ENCODE data around the gene PITX1. TPM values are rescaled to one million over a fixed set of nuclear protein-coding genes. Genes with fewer than 3 reads are reported as not detected.

The PITX1 gene
- total RNA-seq, 4 donors from 2014 or later: 0.13 to 0.44 TPM; not detected in 2

DNA sequence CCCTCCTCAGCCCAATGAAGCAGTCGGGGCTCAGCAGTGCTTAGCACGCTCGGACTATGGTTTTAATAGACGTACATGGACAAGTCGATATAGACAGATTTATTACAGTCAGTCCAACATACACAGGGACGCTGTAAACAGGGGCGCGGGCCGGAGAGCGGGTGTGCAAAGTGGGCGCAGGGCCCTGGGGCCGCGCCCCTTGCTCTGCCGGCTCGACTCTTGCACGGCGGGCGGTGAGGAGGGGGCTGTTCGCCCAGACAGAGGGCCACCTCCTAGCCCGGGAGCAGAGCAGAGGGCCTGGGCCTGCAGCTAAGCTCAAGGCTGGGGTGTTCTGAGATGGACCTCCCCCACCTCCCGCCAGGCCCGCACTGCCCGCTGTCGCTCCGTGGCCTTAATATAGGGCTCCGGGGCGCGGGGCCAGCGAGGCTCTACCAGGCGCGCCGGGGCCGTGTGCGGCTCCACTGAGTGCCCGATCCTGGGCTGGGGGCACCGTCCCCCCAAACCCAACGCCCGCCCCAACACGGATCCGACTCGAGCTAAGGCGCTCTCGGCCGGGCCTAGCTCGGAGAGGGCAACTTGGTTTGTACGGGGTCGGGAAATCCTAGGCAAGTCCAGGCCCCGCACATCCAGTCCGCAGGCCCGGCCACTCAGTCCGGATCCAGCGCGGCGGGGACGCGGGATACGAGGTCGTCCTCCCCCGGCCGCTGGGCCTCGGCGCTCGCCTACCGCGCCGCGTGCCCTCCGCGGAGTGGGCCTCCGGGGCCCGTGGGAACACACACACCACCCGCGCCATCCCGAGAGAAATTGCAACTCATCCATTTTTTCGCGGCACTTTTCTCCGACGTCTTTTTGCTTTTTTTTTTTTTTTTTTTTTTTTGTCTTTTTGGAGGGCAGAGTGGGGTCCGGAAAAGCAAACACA lies 6.1 kb downstream of the PITX1 start:
- intact Hi-C loops (cut with DNase I): no loop called here
- H3K27ac ChIP-seq: no peak overlapping the region
- 8 to 13% methylated on average over 32 to 73 of the region's 79 CpGs for WGBS, 2 donors
- peaks cover 20 to 31% of the 10 kb centered on the region in 2 donors for H3K4me1 ChIP-seq
- TF ChIP-seq, protein P1, sequence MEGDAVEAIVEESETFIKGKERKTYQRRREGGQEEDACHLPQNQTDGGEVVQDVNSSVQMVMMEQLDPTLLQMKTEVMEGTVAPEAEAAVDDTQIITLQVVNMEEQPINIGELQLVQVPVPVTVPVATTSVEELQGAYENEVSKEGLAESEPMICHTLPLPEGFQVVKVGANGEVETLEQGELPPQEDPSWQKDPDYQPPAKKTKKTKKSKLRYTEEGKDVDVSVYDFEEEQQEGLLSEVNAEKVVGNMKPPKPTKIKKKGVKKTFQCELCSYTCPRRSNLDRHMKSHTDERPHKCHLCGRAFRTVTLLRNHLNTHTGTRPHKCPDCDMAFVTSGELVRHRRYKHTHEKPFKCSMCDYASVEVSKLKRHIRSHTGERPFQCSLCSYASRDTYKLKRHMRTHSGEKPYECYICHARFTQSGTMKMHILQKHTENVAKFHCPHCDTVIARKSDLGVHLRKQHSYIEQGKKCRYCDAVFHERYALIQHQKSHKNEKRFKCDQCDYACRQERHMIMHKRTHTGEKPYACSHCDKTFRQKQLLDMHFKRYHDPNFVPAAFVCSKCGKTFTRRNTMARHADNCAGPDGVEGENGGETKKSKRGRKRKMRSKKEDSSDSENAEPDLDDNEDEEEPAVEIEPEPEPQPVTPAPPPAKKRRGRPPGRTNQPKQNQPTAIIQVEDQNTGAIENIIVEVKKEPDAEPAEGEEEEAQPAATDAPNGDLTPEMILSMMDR (IDR thresholded peaks at IDR 0.05): no peak
- TF ChIP-seq POLR2A (IDR thresholded peaks at IDR 0.05): no peak
- no peak for DNase-seq
- peaks cover 59% of the 10 kb centered on the region for H3K27me3 ChIP-seq
- no peak overlapping the region for H3K4me3 ChIP-seq (replicated peaks in 1 of 3)
- H3K9me3 ChIP-seq: no peaks in the 10 kb centered on the region
- H3K36me3 ChIP-seq: no peaks in the 10 kb centered on the region

- TF ChIP-seq, protein P1 (IDR thresholded peaks at IDR 0.05): no peak
- TF ChIP-seq POLR2A (IDR thresholded peaks at IDR 0.05): no peak
- H3K4me1 ChIP-seq: peaks cover 14 to 28% of the 10 kb centered on the region in 2 donors
- no peak overlapping the region for H3K27ac ChIP-seq
- no peaks in the 10 kb centered on the region for H3K9me3 ChIP-seq
- DNase-seq: no peak
- no peaks in the 10 kb centered on the region for H3K36me3 ChIP-seq
- no peak overlapping the region for H3K4me3 ChIP-seq (replicated peaks in 1 of 3)
- intact Hi-C loops (cut with DNase I): no loop called here
- H3K27me3 ChIP-seq: peaks cover 53% of the 10 kb centered on the region
- WGBS, 2 donors: 26 to 27% methylated on average over 18 to 25 of the region's 29 CpGs
Measured at GRCh38 chr5:135027266-135027696, 6.7 kb downstream of the PITX1 start.

GRCh38 chr5:135026645-135027265 lies 7.3 kb downstream of the PITX1 start:
- peaks cover 47% of the 10 kb centered on the region for H3K27me3 ChIP-seq
- WGBS, 2 donors: 76 to 85% methylated on average over 12 of the region's 12 CpGs
- intact Hi-C loops (cut with DNase I): no loop called here

DNA sequence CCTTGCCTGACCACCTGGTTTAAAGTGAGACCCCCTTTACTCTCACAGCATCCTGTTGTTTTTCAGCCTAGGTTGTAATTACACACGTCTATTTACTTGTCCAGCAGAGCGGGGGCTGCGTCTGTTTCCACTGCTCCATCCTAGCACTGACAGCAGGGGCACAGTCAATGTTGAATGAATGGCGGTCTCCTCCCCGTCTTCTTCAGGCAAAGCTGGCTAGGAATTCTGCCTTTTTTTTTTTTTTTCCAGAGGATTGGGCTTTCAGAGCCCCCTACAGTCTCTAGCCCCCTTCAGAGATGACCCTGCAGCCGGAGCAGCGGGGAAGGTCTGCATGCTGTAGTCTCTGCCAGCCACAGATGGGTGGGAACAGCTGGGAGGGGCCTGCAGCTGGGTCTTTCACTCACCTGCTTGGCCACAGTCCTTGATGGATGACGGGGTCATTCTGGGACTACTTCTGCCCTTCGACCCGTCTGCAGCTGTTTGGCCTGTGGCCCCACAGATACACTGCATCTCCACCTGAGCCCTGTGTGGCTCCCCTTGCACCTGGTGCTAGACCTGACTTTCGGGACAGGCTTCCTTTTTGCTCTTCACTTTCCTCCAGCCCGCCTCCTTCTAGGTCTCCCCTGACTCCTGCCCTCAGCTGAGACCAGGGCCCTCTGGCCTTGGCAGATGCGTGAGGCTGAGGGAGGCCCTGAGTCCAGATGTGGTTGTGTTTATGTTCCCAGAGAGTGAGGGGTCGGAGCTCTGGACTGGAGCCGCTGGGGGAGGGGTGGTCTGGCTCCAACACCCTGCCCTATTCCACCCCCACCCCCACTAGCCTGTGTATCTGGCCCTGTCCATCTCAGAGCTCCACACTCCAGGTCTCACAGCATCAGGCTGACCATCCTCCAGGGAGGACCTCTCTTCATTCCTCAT lies 8.0 kb downstream of the PITX1 start:
- TF ChIP-seq POLR2A (IDR thresholded peaks at IDR 0.05): no peak
- TF ChIP-seq, protein P1 (IDR thresholded peaks at IDR 0.05): no peak
- peaks cover 10 to 21% of the 10 kb centered on the region in 2 donors for H3K4me1 ChIP-seq
- 91 to 93% methylated on average over 15 of the region's 15 CpGs for WGBS, 2 donors
- H3K36me3 ChIP-seq: no peaks in the 10 kb centered on the region
- intact Hi-C loops (cut with DNase I): no loop called here
- peaks cover 40% of the 10 kb centered on the region for H3K27me3 ChIP-seq
- H3K27ac ChIP-seq: no peak overlapping the region
- DNase-seq: no peak
- H3K9me3 ChIP-seq: no peaks in the 10 kb centered on the region
- H3K4me3 ChIP-seq (replicated peaks in 1 of 3): no peak overlapping the region

More at GRCh38 chr5:135026645-135027265, 7.3 kb downstream of the PITX1 start:
- H3K4me3 ChIP-seq (replicated peaks in 1 of 3): no peak overlapping the region
- no peaks in the 10 kb centered on the region for H3K36me3 ChIP-seq
- H3K4me1 ChIP-seq: peaks cover 14 to 28% of the 10 kb centered on the region in 2 donors
- no peak overlapping the region for H3K27ac ChIP-seq
- TF ChIP-seq POLR2A (IDR thresholded peaks at IDR 0.05): no peak
- TF ChIP-seq, protein P1 (IDR thresholded peaks at IDR 0.05): no peak
- H3K9me3 ChIP-seq: no peaks in the 10 kb centered on the region
- no peak for DNase-seq
